Osteoblast (primary cell): Measurements from ENCODE around the gene TMPRSS2. TPM values are rescaled to one million over a fixed set of nuclear protein-coding genes. Genes with fewer than 3 reads are reported as not detected.

ENCODE experiments used
- DNase-seq: peaks from one replicate; pipeline ENCODE4 v3.0.0; 2011; ENCODE audit warnings: low spot score, mixed read lengths; ENCODE audit not compliant: insufficient read length; ENCODE audit errors: missing footprints
- H2AFZ ChIP-seq: 2 replicates; pipeline ENCODE4 v1.6.0; 2011; ENCODE audit warnings: mild to moderate bottlenecking, low read length
- H3K27ac ChIP-seq: 2 replicates; pipeline ENCODE4 v1.5.1; 2011; ENCODE audit warnings: mild to moderate bottlenecking, low read depth, low read length, moderate library complexity
- H3K27me3 ChIP-seq: 2 replicates; pipeline ENCODE4 v1.6.0; 2012; ENCODE audit warnings: mild to moderate bottlenecking, control low read depth, inconsistent platforms, low read length, moderate library complexity; ENCODE audit not compliant: insufficient read depth
- H3K36me3 ChIP-seq: 2 replicates; pipeline ENCODE4 v1.5.1; 2011; ENCODE audit warnings: mild to moderate bottlenecking, low read length, control low read depth, moderate library complexity; ENCODE audit not compliant: insufficient read depth
- H3K4me1 ChIP-seq: 2 replicates; pipeline ENCODE4 v1.5.1; 2011; ENCODE audit warnings: mild to moderate bottlenecking, low read length, control low read depth, moderate library complexity; ENCODE audit not compliant: insufficient read depth
- H3K4me2 ChIP-seq: 2 replicates; pipeline ENCODE4 v1.6.0; 2011; ENCODE audit warnings: mild to moderate bottlenecking, low read length; ENCODE audit not compliant: insufficient read depth
- H3K4me3 ChIP-seq: fragments of 200-600 bp; sonication (generic); 3 replicates; pipeline ENCODE4 v1.5.1; 2012; ENCODE audit warnings: mild to moderate bottlenecking, low read length, inconsistent platforms; ENCODE audit not compliant: insufficient read depth
- H3K79me2 ChIP-seq: 2 replicates; pipeline ENCODE4 v1.6.0; 2012; ENCODE audit warnings: mild to moderate bottlenecking, low read length, control low read depth, inconsistent platforms; ENCODE audit not compliant: insufficient read depth
- H3K9me3 ChIP-seq: 2 replicates; pipeline ENCODE4 v1.5.1; 2011; ENCODE audit warnings: low read depth, low read length, control low read depth
- H4K20me1 ChIP-seq: 2 replicates; pipeline ENCODE4 v1.6.0; 2012; ENCODE audit warnings: mild to moderate bottlenecking, low read length, control low read depth; ENCODE audit not compliant: insufficient read depth
- CTCF ChIP-seq: IDR thresholded peaks from 2 replicates; pipeline ENCODE4 v1.5.1; 2011; ENCODE audit warnings: mild to moderate bottlenecking, low read depth, low read length, moderate library complexity; ENCODE audit errors: extremely low read depth
- total RNA-seq: library from RNA; depleted of rRNA; stranded (reverse); fragments of >200 nt; gene quantifications from 2 replicates; pipeline ENCODE4 v1.2.3, GENCODE V29; 2012

TMPRSS2 gene
- total RNA-seq, 1 donor: not detected

GRCh38 chr21:41431788-41432548 is 76.0 kb downstream of the TMPRSS2 start:
- Histone ChIP-seq H3K4me3 (no peak overlapping the region), H3K4me1 (peaks cover under 1% of the 10 kb centered on the region), H4K20me1 (no peaks in the 10 kb centered on the region), H3K4me2 (no peak overlapping the region), H3K27ac (no peak overlapping the region), H3K27me3 (peaks cover 10% of the 10 kb centered on the region), H3K9me3 (no peaks in the 10 kb centered on the region), H3K79me2 (no peaks in the 10 kb centered on the region), H3K36me3 (no peaks in the 10 kb centered on the region), H2AFZ (no peak overlapping the region)
- no peak for TF ChIP-seq CTCF
- no peak for DNase-seq

- Histone ChIP-seq H3K79me2 (no peaks in the 10 kb centered on the region), H4K20me1 (no peaks in the 10 kb centered on the region), H3K4me3 (no peak overlapping the region), H3K9me3 (no peaks in the 10 kb centered on the region), H3K27me3 (peaks cover 12% of the 10 kb centered on the region), H3K36me3 (no peaks in the 10 kb centered on the region), H3K27ac (no peak overlapping the region), H3K4me1 (peaks cover 11% of the 10 kb centered on the region), H3K4me2 (no peak overlapping the region), H2AFZ (no peak overlapping the region)
- no peak for TF ChIP-seq CTCF
- no peak for DNase-seq
Observed at GRCh38 chr21:41429925-41430491, 78.0 kb downstream of the TMPRSS2 start.

GRCh38 chr21:41429305-41429704 is 78.7 kb downstream of the TMPRSS2 start:
- no peak overlapping the region for H3K4me2 ChIP-seq
- no peaks in the 10 kb centered on the region for H3K36me3 ChIP-seq

More at GRCh38 chr21:41429305-41429704, 78.7 kb downstream of the TMPRSS2 start:
- Histone ChIP-seq H3K9me3 (no peaks in the 10 kb centered on the region), H3K4me3 (no peak overlapping the region), H3K27ac (no peak overlapping the region), H2AFZ (no peak overlapping the region), H3K27me3 (peaks cover 12% of the 10 kb centered on the region), H3K79me2 (no peaks in the 10 kb centered on the region), H3K4me1 (peaks cover 11% of the 10 kb centered on the region), H4K20me1 (no peaks in the 10 kb centered on the region)
- TF ChIP-seq CTCF: no peak
- no peak for DNase-seq
